ENCODE results near the gene FCHSD1. TPM values are rescaled to one million over a fixed set of nuclear protein-coding genes. Genes with fewer than 3 reads are reported as not detected.

FCHSD1 gene
- total RNA-seq, 2 donors from 2014 or later = 24.9 to 30.2 TPM

DNA sequence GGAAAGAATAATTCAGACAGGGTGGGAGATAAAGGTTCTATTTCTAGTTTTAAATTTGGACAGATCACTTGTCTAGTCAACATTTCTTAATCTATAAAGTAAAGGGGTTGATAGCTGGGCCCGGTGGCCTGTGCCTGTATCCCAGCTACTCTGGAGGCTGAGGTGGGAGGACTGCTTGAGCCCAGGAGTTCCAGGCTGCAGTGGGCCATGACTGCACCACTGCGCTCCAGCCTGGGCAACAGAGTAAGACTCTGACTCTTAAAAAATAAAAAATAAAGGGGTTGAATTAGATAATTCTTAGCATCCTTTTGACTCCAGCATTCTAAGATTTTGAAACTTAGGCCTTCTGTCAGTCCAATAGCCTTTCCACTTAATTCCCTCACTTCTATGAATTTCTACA lies 43.2 kb downstream of the FCHSD1 start:
- DNase-seq (ENCODE audit: low spot score) = no peak
- Histone ChIP-seq H3K36me3 (no peaks in the 10 kb centered on the region), H3K4me3 (no peak overlapping the region), H3K9me3 (no peaks in the 10 kb centered on the region), H3K27ac (no peak overlapping the region), H3K4me1 (replicated peaks) (no peaks in the 10 kb centered on the region), H3K27me3 (replicated peaks; ENCODE audit: insufficient read depth) (no peaks in the 10 kb centered on the region)
- TF ChIP-seq POLR2AphosphoS5 (IDR thresholded peaks at IDR 0.05) (no peak), POLR2A (IDR thresholded peaks at IDR 0.05) (no peak), CTCF (IDR thresholded peaks at IDR 0.05) (no peak)
- intact Hi-C loops (cut with DNase I) = no loop called here
- WGBS = 85% methylated on average over 2 of the region's 2 CpGs

DNA sequence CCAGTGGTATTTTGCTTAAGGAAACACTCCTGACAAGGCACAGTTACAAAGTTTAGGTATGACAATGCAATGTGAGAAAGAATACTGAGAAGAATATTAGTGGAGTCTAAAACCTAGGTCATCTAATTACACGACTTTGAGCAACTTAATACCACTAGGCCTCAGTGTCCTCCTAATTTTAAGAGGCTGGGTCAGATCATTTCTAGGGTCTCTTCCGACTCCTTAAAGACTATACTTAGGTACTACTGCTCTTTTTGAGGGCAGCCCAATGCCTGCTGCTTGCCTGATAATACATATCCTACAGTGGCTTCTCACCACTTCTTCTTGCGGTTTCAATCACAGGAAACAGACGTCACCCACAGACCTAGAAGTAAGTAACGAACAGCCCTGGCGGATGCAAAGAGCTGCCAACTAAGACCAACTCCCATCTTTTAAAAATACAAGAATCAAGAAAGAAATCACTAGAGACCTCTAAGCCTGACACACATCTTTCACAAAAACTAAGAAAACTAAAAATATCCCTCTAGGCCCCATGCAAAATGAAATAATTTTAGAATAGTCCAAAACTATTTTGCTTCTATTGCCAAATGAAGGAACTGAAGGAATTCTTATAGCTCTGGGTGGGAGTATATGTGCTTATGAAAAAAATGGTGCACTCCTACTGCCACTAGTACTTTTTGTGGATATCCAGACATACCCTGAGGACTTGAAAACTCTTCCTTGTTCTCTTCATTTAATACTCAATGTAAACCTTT lies 45.5 kb downstream of the FCHSD1 start:
- Histone ChIP-seq H3K4me3 (no peak overlapping the region), H3K9me3 (no peaks in the 10 kb centered on the region), H3K27me3 (replicated peaks; ENCODE audit: insufficient read depth) (no peaks in the 10 kb centered on the region), H3K4me1 (replicated peaks) (no peaks in the 10 kb centered on the region), H3K36me3 (no peaks in the 10 kb centered on the region), H3K27ac (no peak overlapping the region)
- 88% methylated on average over 6 of the region's 6 CpGs for WGBS
- DNase-seq (ENCODE audit: low spot score) = no peak
- no peak for TF ChIP-seq POLR2A (IDR thresholded peaks at IDR 0.05)
- no peak for TF ChIP-seq CTCF (IDR thresholded peaks at IDR 0.05)
- no peak for TF ChIP-seq POLR2AphosphoS5 (IDR thresholded peaks at IDR 0.05)
- intact Hi-C loops (cut with DNase I) = no loop called here

- TF ChIP-seq POLR2AphosphoS5 (IDR thresholded peaks at IDR 0.05) = no peak
- TF ChIP-seq CTCF (IDR thresholded peaks at IDR 0.05) = no peak
- no peak for TF ChIP-seq POLR2A (IDR thresholded peaks at IDR 0.05)
- H3K27ac ChIP-seq = no peak overlapping the region
- no peaks in the 10 kb centered on the region for H3K27me3 ChIP-seq (replicated peaks; ENCODE audit: insufficient read depth)
- no peaks in the 10 kb centered on the region for H3K9me3 ChIP-seq
- no peak for DNase-seq (ENCODE audit: low spot score)
- 68% methylated on average over 6 of the region's 6 CpGs for WGBS
- H3K4me1 ChIP-seq (replicated peaks) = no peaks in the 10 kb centered on the region
- H3K36me3 ChIP-seq = no peaks in the 10 kb centered on the region
- intact Hi-C loops (cut with DNase I) = no loop called here
- no peak overlapping the region for H3K4me3 ChIP-seq
Measured at GRCh38 chr5:141603923-141604717, 47.1 kb downstream of the FCHSD1 start.

GRCh38 chr5:141602606-141603005 lies 48.6 kb downstream of the FCHSD1 start:
- Histone ChIP-seq H3K4me1 (replicated peaks) (no peaks in the 10 kb centered on the region), H3K27me3 (replicated peaks; ENCODE audit: insufficient read depth) (no peaks in the 10 kb centered on the region), H3K36me3 (no peaks in the 10 kb centered on the region), H3K4me3 (no peak overlapping the region), H3K9me3 (no peaks in the 10 kb centered on the region), H3K27ac (no peak overlapping the region)
- TF ChIP-seq CTCF (IDR thresholded peaks at IDR 0.05) (no peak), POLR2AphosphoS5 (IDR thresholded peaks at IDR 0.05) (no peak), POLR2A (IDR thresholded peaks at IDR 0.05) (no peak)
- 88% methylated on average over 1 of the region's 1 CpG for WGBS
- intact Hi-C loops (cut with DNase I) = no loop called here
- no peak for DNase-seq (ENCODE audit: low spot score)

Data from prostate gland (tissue), 2 donors.